K562 (cell line): Measurements from ENCODE around the gene PLEKHG5. TPM values are rescaled to one million over a fixed set of nuclear protein-coding genes. Genes with fewer than 3 reads are reported as not detected.
"Not testable (repeated sequence)": the region's sequence is repeated elsewhere in the genome, so short reads cannot be mapped to it uniquely, and the experiment has no call there.

Experiments used
- ATAC-seq: fragments of 200-7000 bp; cut with Tn5 transposase; 3 replicates; pipeline ENCODE4 v1.9.1; 2020; ENCODE audit warnings: moderate library complexity
- BruUV-seq: library from RNA; stranded (reverse); fragments of 400-500 nt; replicated peaks from 2 replicates; lab custom pipeline; 2021; lab: Mats Ljungman, UMichigan
- CTCF ChIA-PET: fragments of 300-600 bp; formaldehyde crosslinking; extraction: SDS; loops from one replicate; lab custom pipeline; 2021; ENCODE audit warnings: low intra/inter-chr PET ratio; lab: Yijun Ruan, JAX
- POLR2A ChIA-PET: fragments of 300-600, 350-650 bp; sonication (Branson Sonifier 250); formaldehyde crosslinking; extraction: SDS; loops from one replicate; lab custom pipeline; 2021; ENCODE audit warnings: antibody characterized with exemption, inconsistent platforms; lab: Yijun Ruan, JAX
- DNase-seq, 4 experiments: peaks; one replicate each; pipeline versions ENCODE4 v3.0.0 to v3.0.0-alpha.2; 2011 to 2018; ENCODE audit warnings: low spot score in 3 of 4, mixed read lengths in 3 of 4; ENCODE audit errors: extremely low read depth in 1 of 4
- FAIRE-seq: peaks from 2 replicates; lab custom pipeline; 2011; peaks lifted over from hg19 to GRCh38; lab: Jason Lieb, UNC
- H2AFZ ChIP-seq: 2 replicates; pipeline ENCODE4 v1.6.0; 2011; ENCODE audit warnings: low read depth, low read length, control low read depth, inconsistent platforms
- H3K27ac ChIP-seq: fragments of 200-600 bp; 3 replicates; pipeline ENCODE4 v1.8.0; 2011; ENCODE audit warnings: low read depth, mild to moderate bottlenecking, control low read depth, inconsistent platforms, low read length, moderate library complexity, mixed read lengths; ENCODE audit errors: extremely low read depth
- H3K27me3 ChIP-seq, 2 experiments: fragments of 300-600 bp in 1 of 2; 2 replicates in 1 of 2; 3 replicates in 1 of 2; pipeline versions ENCODE4 v1.6.0 to v1.8.0; 2011; ENCODE audit warnings: inconsistent platforms in 2 of 2, low read length in 2 of 2, mild to moderate bottlenecking in 1 of 2, mixed read lengths in 1 of 2, moderate library complexity in 1 of 2; ENCODE audit not compliant: control insufficient read depth in 2 of 2, insufficient read depth in 2 of 2
- H3K36me3 ChIP-seq: fragments of 300-600 bp; 3 replicates; pipeline ENCODE4 v1.8.0; 2011; ENCODE audit warnings: mild to moderate bottlenecking, low read length, inconsistent platforms; ENCODE audit not compliant: control insufficient read depth, insufficient read depth
- H3K4me1 ChIP-seq, 2 experiments: fragments of 200-600 bp in 1 of 2; replicated peaks in 1 of 2; 2 replicates in 1 of 2; 3 replicates in 1 of 2; pipeline versions ENCODE4 v1.5.1 to v1.8.0; 2011; ENCODE audit warnings: inconsistent platforms in 2 of 2, low read length in 2 of 2, mild to moderate bottlenecking in 1 of 2, mixed read lengths in 1 of 2, moderate library complexity in 1 of 2; ENCODE audit not compliant: control insufficient read depth in 2 of 2, insufficient read depth in 2 of 2
- H3K4me2 ChIP-seq: 2 replicates; pipeline ENCODE4 v1.6.1; 2011; ENCODE audit warnings: low read length, control low read depth, inconsistent platforms, mixed read lengths; ENCODE audit not compliant: insufficient read depth
- H3K4me3 ChIP-seq: fragments of 200-600 bp; sonication (generic), shearing (Covaris generic); 2 replicates; pipeline ENCODE4 v1.5.1; 2016; ENCODE audit warnings: control low read depth, inconsistent platforms
- H3K79me2 ChIP-seq: fragments of 200-600 bp; 3 replicates; pipeline ENCODE4 v1.8.0; 2011; ENCODE audit warnings: low read length, inconsistent platforms; ENCODE audit not compliant: control insufficient read depth, insufficient read depth
- H3K9ac ChIP-seq, 2 experiments: 2 replicates each; pipeline versions ENCODE4 v1.6.0 to v1.6.1; 2011; ENCODE audit warnings: low read depth in 2 of 2, low read length in 2 of 2, control low read depth in 1 of 2, inconsistent platforms in 1 of 2, mild to moderate bottlenecking in 1 of 2, mixed read lengths in 1 of 2; ENCODE audit not compliant: insufficient read depth in 1 of 2
- H3K9me1 ChIP-seq: one replicate; pipeline ENCODE4 v1.6.0; 2011; ENCODE audit warnings: inconsistent platforms, mild to moderate bottlenecking, low read length, moderate library complexity; ENCODE audit not compliant: control insufficient read depth, insufficient read depth
- H3K9me3 ChIP-seq: replicated peaks from 2 replicates; pipeline ENCODE4 v1.5.1; 2011; ENCODE audit warnings: low read depth, low read length, inconsistent platforms; ENCODE audit not compliant: control insufficient read depth, insufficient read depth
- H4K20me1 ChIP-seq: replicated peaks from 2 replicates; pipeline ENCODE4 v1.6.1; 2011; ENCODE audit warnings: low read length, inconsistent platforms, mixed read lengths; ENCODE audit not compliant: control insufficient read depth, insufficient read depth
- SETDB1 ChIP-seq: IDR thresholded peaks from one replicate; pipeline ENCODE4 v1.6.1; 2012; ENCODE audit warnings: low read length, control low read depth, inconsistent platforms
- SRSF7 ChIP-seq: fragments of 200-400 bp; formaldehyde crosslinking; optimal IDR thresholded peaks from 2 replicates; pipeline ENCODE3; 2017; ENCODE audit warnings: mild to moderate bottlenecking, low read depth, low read length
- TSC22D4 ChIP-seq: fragments of 450-650 bp; IDR thresholded peaks from 2 replicates; pipeline ENCODE4 v1.6.1; 2016; ENCODE audit warnings: missing genetic modification characterization, missing biosample characterization, control low read depth
- ZNF121 ChIP-seq: sonication (generic); formaldehyde crosslinking; conservative IDR thresholded peaks from 2 replicates; pipeline ENCODE4 v1.8.0; 2022; ENCODE audit warnings: missing genetic modification reagents
- WGBS: fragments of 100-300 bp; shearing (Covaris generic); methylation state at CpG from one replicate; pipeline ENCODE4 v1.1.6; 2016; ENCODE audit warnings: low coverage, mixed read lengths; ENCODE audit not compliant: insufficient coverage; ENCODE audit errors: missing lambda C conversion rate; 5-methylcytosine and 5-hydroxymethylcytosine counted together
- in situ Hi-C: fragments of 300-500 bp; cut with MboI; formaldehyde crosslinking; loops from 4 replicates; pipeline ENCODE4 v1.15.0; 2018; ENCODE audit warnings: inconsistent platforms, mixed read lengths
- intact Hi-C: fragments of 100-400 bp; cut with micrococcal nuclease; formaldehyde crosslinking; loops from 2 replicates; pipeline ENCODE4 v1.14.2; 2022
- polyA plus RNA-seq, 8 experiments: library from polyadenylated mRNA; depleted of rRNA in 4 of 8; stranded (reverse) in 5 of 8; unstranded in 3 of 8; fragments of >200 nt; fragmentation: Nextera tagmentation in 2 of 8; fragmentation: Illumina TruSeq in 1 of 8; extraction: Ambion mirVana in 2 of 8; extraction: Trizol in 1 of 8; gene quantifications; 2 replicates each; pipeline versions ENCODE4 v1.2.1 to v1.2.3, GENCODE V29; 2011 to 2014; ENCODE audit warnings: inconsistent platforms in 1 of 8, missing spikeins in 1 of 8
- total RNA-seq, 7 experiments: library from RNA; depleted of rRNA in 6 of 7; stranded (reverse); fragments of >200 nt in 6 of 7; fragmentation: Illumina TruSeq in 2 of 7; extraction: Trizol in 2 of 7; gene quantifications; 2 replicates each; pipeline versions ENCODE4 v1.2.1 to v1.2.3, GENCODE V29; 2011 to 2021; ENCODE audit warnings: low replicate concordance in 1 of 7
- TF ChIP-seq, protein P1 (sequence below), 2 experiments: fragments of 450-650 bp; formaldehyde crosslinking in 1 of 2; IDR thresholded peaks; 2 replicates each; pipeline versions ENCODE4 v1.4.0 to v1.6.1; 2014 to 2020; ENCODE audit warnings: mild to moderate bottlenecking in 2 of 2, borderline replicate concordance in 1 of 2, low read depth in 1 of 2

PLEKHG5 gene
- total and polyA plus RNA-seq, 9 of the 15 experiments (the other 6 are each of a cell fraction or from before 2014, with no cell fraction given): 0.04 to 0.29 (median 0.09) TPM; not detected in 3

GRCh38 chr1:6494627-6495026, 3.2 kb upstream of the PLEKHG5 start (continued):
- no peak for TF ChIP-seq SRSF7

GRCh38 chr1:6493834-6494223, 2.4 kb upstream of the PLEKHG5 start:
- TF ChIP-seq ZNF121: peak; percentile 72
- intact Hi-C loops, ATAC-seq, H3K27ac ChIP-seq, H3K36me3 ChIP-seq, H3K79me2 ChIP-seq, H3K4me3 ChIP-seq, BruUV-seq, DNase-seq, H2AFZ ChIP-seq, FAIRE-seq, H3K9me3 ChIP-seq, H3K9me1 ChIP-seq, CTCF ChIA-PET, H3K9ac ChIP-seq, H3K4me2 ChIP-seq: not testable (repeated sequence)
- H3K4me1 ChIP-seq: peaks cover 4 to 48% of the 10 kb centered on the region in 2 experiments; a peak in 2 of 5 replicates
- peaks cover 35% of the 10 kb centered on the region for H4K20me1 ChIP-seq
- WGBS: 18% methylated on average over 4 of the region's 4 CpGs
- H3K27me3 ChIP-seq: peaks cover 29 to 69% of the 10 kb centered on the region in 2 experiments; a peak in 4 of 5 replicates
- POLR2A ChIA-PET: interaction anchor here (0.6 to 1.0 kb wide), 2 partner anchors 9 to 71 kb away, joined by 3 to 4 read pairs; no protein-coding TSS in a partner anchor
- in situ Hi-C loops: loop anchor here (10.0 to 25.0 kb wide), 2 partner anchors 141 to 718 kb away; no protein-coding TSS in a partner anchor

DNA sequence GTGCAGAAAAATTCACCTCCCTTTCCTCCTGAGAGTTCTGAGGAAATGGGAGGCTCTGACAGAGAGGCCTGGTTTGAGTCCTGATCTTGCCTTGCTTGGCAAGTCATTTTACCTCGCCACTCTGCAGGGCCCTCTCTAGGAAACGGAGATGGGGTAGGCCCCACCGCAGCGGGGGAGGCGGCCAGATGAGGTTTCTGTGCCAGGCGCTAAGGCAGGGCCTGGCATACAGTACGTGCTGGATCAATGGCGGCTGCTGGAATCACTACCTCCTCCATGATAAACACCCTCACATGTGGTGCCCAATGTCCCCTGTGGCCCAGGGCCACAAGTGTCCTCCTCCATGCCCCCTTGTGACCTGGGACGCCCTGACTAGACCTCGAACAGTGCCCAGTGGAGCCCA, 499 bp upstream of the PLEKHG5 start:
- Histone ChIP-seq H3K4me1 (peaks cover 4 to 38% of the 10 kb centered on the region in 2 experiments; a peak in 2 of 5 replicates), H3K4me2 (no peak overlapping the region), H3K9me1 (peaks cover 4% of the 10 kb centered on the region), H3K36me3 (no peaks in the 10 kb centered on the region), H4K20me1 (peaks cover 32% of the 10 kb centered on the region), H2AFZ (no peak overlapping the region), H3K27me3 (peaks cover 23 to 71% of the 10 kb centered on the region in 2 experiments; a peak in 4 of 5 replicates), H3K27ac (no peak overlapping the region), H3K9ac (peak overlapping the region in 1 of 2 experiments; percentile 1; a peak in 1 of 4 replicates), H3K79me2 (no peaks in the 10 kb centered on the region), H3K4me3 (no peak overlapping the region), H3K9me3 (no peaks in the 10 kb centered on the region)
- no TSS peak for BruUV-seq
- intact Hi-C loops: no loop called here
- ChIA-PET CTCF (no interaction called here), POLR2A (interaction anchor here (0.6 to 1.4 kb wide), 3 partner anchors 10 to 235 kb away, joined by 4 to 8 read pairs (median 4); no protein-coding TSS in a partner anchor)
- DNase-seq (no peak), ATAC-seq (no peak), FAIRE-seq (no peak)
- in situ Hi-C loops: loop anchor here (10.0 to 25.0 kb wide), 2 partner anchors 143 to 720 kb away; no protein-coding TSS in a partner anchor
- WGBS: 14% methylated on average over 10 of the region's 10 CpGs
- TF ChIP-seq, protein P1, sequence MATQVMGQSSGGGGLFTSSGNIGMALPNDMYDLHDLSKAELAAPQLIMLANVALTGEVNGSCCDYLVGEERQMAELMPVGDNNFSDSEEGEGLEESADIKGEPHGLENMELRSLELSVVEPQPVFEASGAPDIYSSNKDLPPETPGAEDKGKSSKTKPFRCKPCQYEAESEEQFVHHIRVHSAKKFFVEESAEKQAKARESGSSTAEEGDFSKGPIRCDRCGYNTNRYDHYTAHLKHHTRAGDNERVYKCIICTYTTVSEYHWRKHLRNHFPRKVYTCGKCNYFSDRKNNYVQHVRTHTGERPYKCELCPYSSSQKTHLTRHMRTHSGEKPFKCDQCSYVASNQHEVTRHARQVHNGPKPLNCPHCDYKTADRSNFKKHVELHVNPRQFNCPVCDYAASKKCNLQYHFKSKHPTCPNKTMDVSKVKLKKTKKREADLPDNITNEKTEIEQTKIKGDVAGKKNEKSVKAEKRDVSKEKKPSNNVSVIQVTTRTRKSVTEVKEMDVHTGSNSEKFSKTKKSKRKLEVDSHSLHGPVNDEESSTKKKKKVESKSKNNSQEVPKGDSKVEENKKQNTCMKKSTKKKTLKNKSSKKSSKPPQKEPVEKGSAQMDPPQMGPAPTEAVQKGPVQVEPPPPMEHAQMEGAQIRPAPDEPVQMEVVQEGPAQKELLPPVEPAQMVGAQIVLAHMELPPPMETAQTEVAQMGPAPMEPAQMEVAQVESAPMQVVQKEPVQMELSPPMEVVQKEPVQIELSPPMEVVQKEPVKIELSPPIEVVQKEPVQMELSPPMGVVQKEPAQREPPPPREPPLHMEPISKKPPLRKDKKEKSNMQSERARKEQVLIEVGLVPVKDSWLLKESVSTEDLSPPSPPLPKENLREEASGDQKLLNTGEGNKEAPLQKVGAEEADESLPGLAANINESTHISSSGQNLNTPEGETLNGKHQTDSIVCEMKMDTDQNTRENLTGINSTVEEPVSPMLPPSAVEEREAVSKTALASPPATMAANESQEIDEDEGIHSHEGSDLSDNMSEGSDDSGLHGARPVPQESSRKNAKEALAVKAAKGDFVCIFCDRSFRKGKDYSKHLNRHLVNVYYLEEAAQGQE (IDR thresholded peaks at IDR 0.05; ENCODE audit: borderline replicate concordance): no peak
- TF ChIP-seq, protein P1 (CRISPR knock-in tag; IDR thresholded peaks at IDR 0.05; ENCODE audit: low read depth): no peak
- no peak for TF ChIP-seq TSC22D4 (tag)
- TF ChIP-seq SETDB1: no peak
